GM18909 (cell line): ENCODE measurements around the gene ADAM8.

ENCODE experiments used
- ATAC-seq: cut with Tn5 transposase; IDR thresholded peaks from one replicate; pipeline ENCODE4 v1.9.1; 2021; ENCODE audit warnings: mild to moderate bottlenecking; ENCODE audit not compliant: unreplicated experiment, poor library complexity

ADAM8 gene

DNA sequence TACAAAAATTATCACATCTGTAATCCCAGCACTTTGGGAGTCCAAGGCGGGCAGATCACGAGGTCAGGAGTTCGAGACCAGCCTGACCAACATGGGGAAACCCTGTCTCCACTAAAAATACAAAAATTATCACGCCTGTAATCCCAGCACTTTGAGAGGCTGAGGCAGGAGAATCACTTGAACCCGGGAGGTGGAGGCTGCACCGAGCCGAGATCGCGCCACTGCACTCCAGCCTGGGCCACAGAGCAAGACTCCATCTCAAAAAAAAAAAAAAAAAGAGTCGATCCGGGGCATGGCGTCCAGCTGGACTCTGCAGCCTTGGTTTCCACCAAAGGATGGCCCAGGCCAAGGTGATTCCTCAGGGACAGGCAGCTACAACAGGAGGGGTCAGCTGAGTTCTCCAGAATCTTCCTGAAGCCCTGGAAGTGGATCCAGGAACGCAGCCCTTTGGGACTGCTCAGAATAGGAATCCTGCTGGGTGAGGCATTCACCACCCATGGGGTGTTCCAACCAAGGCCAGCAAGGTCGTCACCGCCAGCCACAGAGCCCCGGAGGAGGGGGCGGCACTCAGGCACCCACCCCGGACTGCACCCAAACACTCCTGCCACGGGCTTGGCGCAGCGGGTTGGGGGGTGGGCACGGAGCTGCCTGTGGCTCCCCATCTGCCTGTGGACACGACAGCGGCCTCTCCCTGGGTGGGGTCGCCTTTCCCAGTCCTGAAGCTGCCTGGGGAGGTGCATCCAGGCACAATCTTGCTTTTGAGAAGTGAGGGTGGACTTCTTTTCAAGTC, 58.7 kb downstream of the ADAM8 start:
- no peak for ATAC-seq

DNA sequence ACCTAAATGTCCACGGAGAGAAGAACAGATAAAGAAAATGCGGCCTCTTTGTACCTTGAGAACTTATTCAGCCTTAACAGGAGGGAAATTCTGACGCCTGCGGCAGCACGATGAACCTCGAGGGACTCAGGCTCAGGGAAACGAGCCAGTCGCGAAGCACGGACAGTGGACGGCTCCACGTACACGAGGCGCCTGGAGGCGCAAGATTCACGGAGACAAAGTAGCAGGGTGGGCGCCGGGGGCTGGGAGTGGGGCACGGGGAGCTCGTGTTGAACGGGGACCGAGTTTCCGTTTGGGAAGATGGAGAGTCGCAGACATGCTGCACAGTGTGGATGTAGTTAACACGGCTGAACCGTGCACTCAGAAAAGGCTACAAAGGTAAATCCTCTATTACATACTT, 59.9 kb downstream of the ADAM8 start:
- ATAC-seq: no peak

DNA sequence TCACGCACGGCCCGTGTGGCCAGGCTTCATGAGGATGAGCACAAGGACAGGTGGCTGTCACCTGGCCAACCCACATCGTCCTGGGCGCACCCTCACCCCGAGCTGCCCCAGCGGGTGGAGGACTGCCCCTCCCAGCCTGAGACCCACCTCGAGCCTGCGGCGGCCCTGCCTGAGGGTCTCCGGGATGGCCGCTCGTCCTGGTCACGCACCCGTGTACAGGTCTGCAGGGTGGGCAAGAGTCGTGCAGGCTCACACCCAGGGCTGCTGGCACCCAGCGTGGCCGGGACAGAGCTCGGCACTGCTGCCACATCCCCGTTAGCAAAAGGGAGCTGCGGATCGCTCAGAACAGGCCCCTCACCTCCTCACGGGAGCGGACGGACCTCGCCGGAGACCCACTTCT, 61.1 kb downstream of the ADAM8 start:
- ATAC-seq: no peak

DNA sequence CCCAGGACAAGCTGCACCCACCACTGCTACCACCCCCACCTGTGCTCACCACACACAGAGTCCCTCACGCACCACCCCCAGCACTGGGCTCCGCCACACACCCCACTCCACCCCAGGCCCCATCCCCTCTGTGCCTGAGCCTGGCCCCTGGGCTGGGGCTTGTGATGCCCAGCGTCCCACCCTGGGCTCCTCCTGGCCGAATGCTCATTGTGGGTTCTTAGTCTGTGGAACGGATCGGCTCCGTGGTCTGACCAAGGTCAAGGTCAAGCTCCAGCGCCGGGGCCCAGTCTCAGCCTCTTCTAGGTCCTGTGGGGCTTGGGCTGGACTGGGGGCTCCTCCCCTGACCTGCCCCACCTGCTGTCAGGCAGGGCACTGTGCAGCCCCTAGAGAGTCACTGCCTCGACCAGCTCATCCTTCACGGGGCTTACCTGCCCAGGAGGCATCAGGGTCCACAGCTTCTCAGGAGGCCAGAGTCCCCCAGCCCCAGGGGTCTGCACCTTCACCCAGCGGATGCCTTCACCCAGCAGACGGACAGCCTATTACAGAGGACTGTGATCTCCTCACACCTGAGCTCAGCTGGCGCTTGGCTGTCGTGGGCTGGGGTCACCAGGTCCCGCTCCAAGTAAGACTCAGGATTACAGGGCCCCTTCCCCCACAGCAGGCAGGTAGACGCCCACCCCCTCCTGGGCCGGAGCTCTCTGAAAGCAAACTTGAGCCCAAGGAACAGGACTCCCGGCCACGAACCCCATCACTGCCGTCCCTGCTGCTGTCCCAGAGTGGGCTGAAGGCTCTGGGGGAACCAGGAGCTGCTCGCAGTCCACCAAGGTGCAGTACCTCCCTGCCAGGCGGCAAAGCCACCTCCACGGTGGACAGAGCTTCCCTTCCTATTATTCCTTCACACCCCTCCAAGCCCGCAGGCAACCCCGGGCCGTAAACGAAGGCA, 61.9 kb downstream of the ADAM8 start:
- ATAC-seq: no peak

DNA sequence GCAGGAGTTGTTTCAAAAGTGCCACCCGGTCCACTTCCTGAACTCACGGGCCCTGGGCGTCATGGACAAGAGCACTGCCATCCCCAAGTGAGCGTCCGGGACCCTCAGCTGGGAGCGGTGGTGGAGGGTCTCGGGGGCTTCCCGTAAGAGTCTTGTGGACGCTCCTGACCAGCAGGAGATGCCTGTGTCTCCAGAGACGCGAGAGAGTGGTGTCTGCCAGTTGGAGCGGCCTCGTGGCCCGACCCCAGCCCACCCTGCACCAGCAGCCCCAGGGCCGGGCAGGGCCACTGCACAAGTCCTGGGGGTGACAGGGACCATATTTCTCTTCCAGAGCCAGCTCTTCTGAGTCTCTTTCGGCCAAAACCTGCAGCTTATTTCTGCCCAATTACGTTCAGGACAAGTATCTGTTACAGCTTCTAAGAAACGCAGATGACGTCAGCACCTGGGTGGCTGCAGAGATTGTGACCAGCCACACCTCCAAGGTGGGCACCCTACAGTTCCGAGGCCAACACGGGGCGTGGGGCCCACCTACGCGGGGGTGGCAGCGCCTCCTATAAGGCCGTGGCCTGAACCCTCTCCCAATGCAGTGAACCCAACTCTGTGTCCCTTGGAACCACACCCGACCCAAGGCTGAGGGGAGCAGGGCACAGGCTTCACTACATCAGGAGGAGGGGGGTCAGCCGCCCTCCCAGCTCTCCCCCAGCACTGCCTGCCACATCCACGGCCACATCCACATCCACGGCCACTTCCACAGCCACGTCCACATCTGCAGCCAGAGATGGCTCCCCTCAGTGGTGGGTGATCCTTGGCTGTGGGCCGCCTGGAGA, 62.8 kb downstream of the ADAM8 start:
- no peak for ATAC-seq

DNA sequence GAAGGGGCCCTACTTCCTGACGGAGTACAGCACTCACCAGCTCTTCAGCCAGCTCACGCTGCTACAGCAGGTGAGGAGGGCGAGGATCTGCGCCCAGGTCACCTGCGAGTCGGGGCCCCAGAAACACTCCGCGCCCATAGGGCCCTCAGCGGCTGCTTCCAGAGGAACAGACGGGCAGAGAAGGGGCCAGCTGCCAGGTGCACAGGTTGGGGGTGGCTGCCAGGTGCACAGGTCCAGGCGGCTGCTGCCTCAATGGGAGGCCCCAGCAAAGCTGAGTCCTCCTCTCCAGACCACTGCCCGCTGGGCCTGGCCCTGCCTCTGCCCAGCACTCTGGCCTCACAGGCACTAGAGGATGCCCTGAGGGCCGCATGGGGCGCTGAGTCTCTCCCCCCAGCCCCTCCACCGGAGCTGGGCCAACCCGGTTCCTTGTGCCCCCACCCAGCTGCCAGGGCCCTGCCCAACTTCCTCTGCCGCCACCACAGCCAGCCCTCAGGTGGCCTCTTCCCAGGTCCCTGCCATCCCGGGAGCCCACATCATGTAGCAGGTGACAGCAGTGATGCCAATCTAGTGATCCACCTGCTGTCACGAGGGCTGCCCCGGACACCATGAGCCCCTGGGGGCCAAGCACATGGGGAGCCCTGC, 63.7 kb downstream of the ADAM8 start:
- ATAC-seq: no peak
